Thoracic aorta (tissue), 2 donors: ENCODE measurements around the gene PYDC2. TPM values are rescaled to one million over a fixed set of nuclear protein-coding genes. Genes with fewer than 3 reads are reported as not detected.

Experiments
- ATAC-seq: fragments of 150-250 bp; one replicate; pipeline ENCODE4 v1.8.0; 2017; ENCODE audit warnings: low read depth; ENCODE audit not compliant: insufficient number of reproducible peaks, low FRiP score
- DNase-seq: peaks from one replicate; pipeline ENCODE4 v3.0.0-alpha.2; 2020; ENCODE audit warnings: low spot score
- H3K27ac ChIP-seq, 2 donors: fragments of 200-600 bp; sonication (generic); 1 replicate in 1 of 2; 2 replicates in 1 of 2; pipeline ENCODE4 v1.5.1; 2016; ENCODE audit warnings: mild to moderate bottlenecking in 2 of 2, moderate library complexity in 2 of 2
- H3K27me3 ChIP-seq: fragments of 200-600 bp; sonication (generic); replicated peaks from 2 replicates; pipeline ENCODE4 v1.6.0; 2016; ENCODE audit warnings: mild to moderate bottlenecking; ENCODE audit not compliant: insufficient read depth
- H3K36me3 ChIP-seq: fragments of 200-600 bp; sonication (generic); one replicate; pipeline ENCODE4 v1.5.1; 2016
- H3K4me1 ChIP-seq, 2 donors: fragments of 200-600 bp; sonication (generic); 1 replicate in 1 of 2; 2 replicates in 1 of 2; pipeline versions ENCODE4 v1.5.1 to v1.6.0; 2016; ENCODE audit warnings: low read depth in 2 of 2, mild to moderate bottlenecking in 1 of 2; ENCODE audit not compliant: control insufficient read depth in 1 of 2
- H3K4me3 ChIP-seq: fragments of 200-600 bp; sonication (generic); 2 replicates; pipeline ENCODE4 v1.5.1; 2016; ENCODE audit warnings: mild to moderate bottlenecking
- H3K9me3 ChIP-seq: fragments of 200-600 bp; sonication (generic); 2 replicates; pipeline ENCODE4 v1.5.1; 2016
- total RNA-seq, 2 donors: library from RNA; depleted of rRNA; stranded (reverse); fragments of >200 nt; gene quantifications; one replicate each; pipeline versions ENCODE4 v1.1.0 to v1.2.3, GENCODE V29; 2016
- TF ChIP-seq, protein P1 (sequence below): fragments of 200-600 bp; sonication (generic); IDR thresholded peaks from one replicate; pipeline ENCODE4 v1.5.1; 2019; ENCODE audit warnings: antibody characterized with exemption

Gene PYDC2
- total RNA-seq, 2 donors from 2014 or later = not detected

DNA sequence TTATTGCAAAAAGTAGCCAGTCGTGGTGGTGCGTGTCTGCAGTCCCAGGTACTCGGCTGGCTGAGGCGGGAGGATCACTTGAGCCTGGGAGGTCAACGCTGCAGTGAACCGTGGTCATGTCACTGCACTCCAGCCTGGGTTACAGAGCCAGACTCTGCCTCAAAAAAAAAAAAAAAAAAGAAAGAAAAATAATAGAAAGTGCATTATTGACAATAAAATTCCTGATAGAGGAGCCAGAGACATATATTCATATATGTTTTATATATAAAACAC lies 43.6 kb upstream of the PYDC2 start:
- Histone ChIP-seq H3K27me3 (no peaks in the 10 kb centered on the region), H3K36me3 (no peaks in the 10 kb centered on the region), H3K4me1 (no peaks in the 10 kb centered on the region), H3K27ac (no peak overlapping the region), H3K4me3 (no peak overlapping the region), H3K9me3 (no peaks in the 10 kb centered on the region)
- TF ChIP-seq, protein P1, sequence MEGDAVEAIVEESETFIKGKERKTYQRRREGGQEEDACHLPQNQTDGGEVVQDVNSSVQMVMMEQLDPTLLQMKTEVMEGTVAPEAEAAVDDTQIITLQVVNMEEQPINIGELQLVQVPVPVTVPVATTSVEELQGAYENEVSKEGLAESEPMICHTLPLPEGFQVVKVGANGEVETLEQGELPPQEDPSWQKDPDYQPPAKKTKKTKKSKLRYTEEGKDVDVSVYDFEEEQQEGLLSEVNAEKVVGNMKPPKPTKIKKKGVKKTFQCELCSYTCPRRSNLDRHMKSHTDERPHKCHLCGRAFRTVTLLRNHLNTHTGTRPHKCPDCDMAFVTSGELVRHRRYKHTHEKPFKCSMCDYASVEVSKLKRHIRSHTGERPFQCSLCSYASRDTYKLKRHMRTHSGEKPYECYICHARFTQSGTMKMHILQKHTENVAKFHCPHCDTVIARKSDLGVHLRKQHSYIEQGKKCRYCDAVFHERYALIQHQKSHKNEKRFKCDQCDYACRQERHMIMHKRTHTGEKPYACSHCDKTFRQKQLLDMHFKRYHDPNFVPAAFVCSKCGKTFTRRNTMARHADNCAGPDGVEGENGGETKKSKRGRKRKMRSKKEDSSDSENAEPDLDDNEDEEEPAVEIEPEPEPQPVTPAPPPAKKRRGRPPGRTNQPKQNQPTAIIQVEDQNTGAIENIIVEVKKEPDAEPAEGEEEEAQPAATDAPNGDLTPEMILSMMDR = no peak
- ATAC-seq = no peak
- DNase-seq = no peak

GRCh38 chr3:191420771-191421170 lies 40.2 kb upstream of the PYDC2 start:
- ATAC-seq (no peak), DNase-seq (no peak)
- H3K9me3 ChIP-seq = no peaks in the 10 kb centered on the region
- H3K27ac ChIP-seq = no peak overlapping the region
- TF ChIP-seq, protein P1 = no peak
- no peaks in the 10 kb centered on the region for H3K36me3 ChIP-seq
- H3K4me1 ChIP-seq = no peaks in the 10 kb centered on the region
- no peaks in the 10 kb centered on the region for H3K27me3 ChIP-seq
- H3K4me3 ChIP-seq = no peak overlapping the region

- TF ChIP-seq, protein P1 = no peak
- H3K27ac ChIP-seq = no peak overlapping the region
- no peaks in the 10 kb centered on the region for H3K36me3 ChIP-seq
Measured at GRCh38 chr3:191424881-191425280, 36.1 kb upstream of the PYDC2 start.

GRCh38 chr3:191425322-191425734 lies 35.6 kb upstream of the PYDC2 start:
- TF ChIP-seq, protein P1 = no peak
- DNase-seq = no peak
- no peaks in the 10 kb centered on the region for H3K4me1 ChIP-seq

More at GRCh38 chr3:191424881-191425280, 36.1 kb upstream of the PYDC2 start:
- H3K9me3 ChIP-seq = no peaks in the 10 kb centered on the region
- no peaks in the 10 kb centered on the region for H3K27me3 ChIP-seq
- DNase-seq (no peak), ATAC-seq (no peak)
- H3K4me1 ChIP-seq = no peaks in the 10 kb centered on the region
- no peak overlapping the region for H3K4me3 ChIP-seq

GRCh38 chr3:191426311-191426710 lies 34.7 kb upstream of the PYDC2 start:
- Histone ChIP-seq H3K4me3 (no peak overlapping the region), H3K27ac (no peak overlapping the region), H3K4me1 (no peaks in the 10 kb centered on the region), H3K27me3 (no peaks in the 10 kb centered on the region), H3K36me3 (no peaks in the 10 kb centered on the region), H3K9me3 (no peaks in the 10 kb centered on the region)
- TF ChIP-seq, protein P1 = no peak
- ATAC-seq (no peak), DNase-seq (no peak)

More at GRCh38 chr3:191425322-191425734, 35.6 kb upstream of the PYDC2 start:
- Histone ChIP-seq H3K27me3 (no peaks in the 10 kb centered on the region), H3K36me3 (no peaks in the 10 kb centered on the region), H3K4me3 (no peak overlapping the region), H3K9me3 (no peaks in the 10 kb centered on the region), H3K27ac (no peak overlapping the region)
- ATAC-seq = no peak
